ENCODE results near the gene CLTB.

Gene CLTB

DNA sequence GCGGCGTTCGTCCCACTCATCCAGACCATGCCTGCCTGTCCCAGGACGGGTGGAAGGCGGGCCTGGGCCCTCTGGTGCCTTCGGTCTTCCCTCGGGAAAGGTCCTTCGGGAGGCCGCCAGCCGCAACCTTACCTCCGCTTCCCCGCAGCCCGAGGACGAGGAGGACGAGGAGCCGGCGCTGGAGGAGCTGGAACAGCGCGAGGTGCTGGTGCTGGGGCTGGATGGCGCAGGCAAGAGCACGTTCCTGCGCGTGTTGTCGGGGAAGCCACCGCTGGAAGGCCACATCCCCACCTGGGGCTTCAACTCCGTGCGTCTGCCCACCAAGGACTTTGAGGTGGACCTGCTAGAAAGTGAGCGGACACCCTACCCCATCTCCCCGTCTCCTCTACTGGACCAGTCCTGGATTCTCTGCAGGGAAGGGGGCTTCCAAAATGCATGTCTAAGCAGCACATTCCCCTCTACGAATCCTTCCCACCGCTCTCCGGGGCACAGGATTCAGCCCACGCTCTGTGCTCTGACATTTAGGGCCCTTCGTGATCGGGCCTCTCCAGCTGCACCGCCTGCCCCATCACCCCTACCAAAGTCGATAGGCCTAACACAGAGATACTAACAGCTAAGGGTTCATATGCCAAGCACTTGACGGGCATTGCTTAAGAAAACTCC lies 50.0 kb downstream of the CLTB start:
- intact Hi-C loops (cut with DNase I; ENCODE audit: low total_unique reads), result no loop called here
- peak overlapping the region; percentile 78 to 98 for H3K4me3 ChIP-seq
- H3K27ac ChIP-seq, result peak overlapping the region; percentile 73 to 91
- peaks cover 23 to 40% (median 26%) of the 10 kb centered on the region in 3 donors for H3K36me3 ChIP-seq
- H3K27me3 ChIP-seq, result no peaks in the 10 kb centered on the region
- H3K9me3 ChIP-seq, result no peaks in the 10 kb centered on the region
- TF ChIP-seq, protein P1, sequence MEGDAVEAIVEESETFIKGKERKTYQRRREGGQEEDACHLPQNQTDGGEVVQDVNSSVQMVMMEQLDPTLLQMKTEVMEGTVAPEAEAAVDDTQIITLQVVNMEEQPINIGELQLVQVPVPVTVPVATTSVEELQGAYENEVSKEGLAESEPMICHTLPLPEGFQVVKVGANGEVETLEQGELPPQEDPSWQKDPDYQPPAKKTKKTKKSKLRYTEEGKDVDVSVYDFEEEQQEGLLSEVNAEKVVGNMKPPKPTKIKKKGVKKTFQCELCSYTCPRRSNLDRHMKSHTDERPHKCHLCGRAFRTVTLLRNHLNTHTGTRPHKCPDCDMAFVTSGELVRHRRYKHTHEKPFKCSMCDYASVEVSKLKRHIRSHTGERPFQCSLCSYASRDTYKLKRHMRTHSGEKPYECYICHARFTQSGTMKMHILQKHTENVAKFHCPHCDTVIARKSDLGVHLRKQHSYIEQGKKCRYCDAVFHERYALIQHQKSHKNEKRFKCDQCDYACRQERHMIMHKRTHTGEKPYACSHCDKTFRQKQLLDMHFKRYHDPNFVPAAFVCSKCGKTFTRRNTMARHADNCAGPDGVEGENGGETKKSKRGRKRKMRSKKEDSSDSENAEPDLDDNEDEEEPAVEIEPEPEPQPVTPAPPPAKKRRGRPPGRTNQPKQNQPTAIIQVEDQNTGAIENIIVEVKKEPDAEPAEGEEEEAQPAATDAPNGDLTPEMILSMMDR (IDR thresholded peaks at IDR 0.05), result no peak
- peaks cover 0 to 17% (median 8%) of the 10 kb centered on the region in 4 donors for H3K4me1 ChIP-seq
- peak in 1 of 2 donors; percentile 56 for DNase-seq

DNA sequence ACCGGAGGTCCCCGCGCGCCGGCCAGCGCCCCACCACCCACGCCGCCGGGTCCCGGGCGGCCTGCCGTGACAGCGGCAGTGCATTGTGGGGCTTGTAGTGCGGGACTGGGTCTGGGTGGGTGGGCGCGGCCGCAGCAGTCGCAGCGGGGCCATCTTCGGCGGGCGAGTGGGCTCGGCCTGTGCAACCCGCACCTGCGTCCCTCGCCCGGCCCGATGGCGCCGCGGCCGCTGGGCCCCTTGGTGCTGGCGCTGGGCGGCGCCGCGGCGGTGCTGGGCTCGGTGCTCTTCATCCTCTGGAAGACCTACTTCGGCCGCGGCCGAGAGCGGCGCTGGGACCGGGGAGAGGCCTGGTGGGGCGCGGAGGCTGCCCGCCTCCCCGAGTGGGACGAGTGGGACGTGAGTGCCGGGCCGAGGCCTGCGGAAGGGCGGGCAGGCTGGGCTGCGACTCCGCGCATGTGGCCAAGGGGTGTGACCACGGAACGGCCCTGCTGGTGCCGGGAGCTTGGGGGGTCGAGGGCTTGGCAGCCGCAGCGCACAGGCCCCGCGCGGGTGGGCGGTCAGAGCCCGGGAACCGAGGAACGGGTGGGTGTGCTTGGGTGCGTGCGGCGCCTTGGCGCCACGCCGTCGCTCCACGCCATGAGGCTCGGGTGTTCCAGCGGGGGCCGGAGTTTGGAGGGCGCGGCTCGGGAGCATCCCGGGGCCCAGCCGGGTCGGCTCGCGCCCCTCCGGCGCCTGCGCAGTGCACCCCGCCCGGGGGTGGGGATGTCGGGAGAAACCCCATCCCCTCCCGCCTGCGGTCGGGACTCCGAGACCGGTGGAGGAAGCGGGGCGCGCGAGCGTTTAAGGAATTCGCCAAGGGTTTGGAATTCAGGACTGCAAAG lies 50.7 kb downstream of the CLTB start, which contains the start of gene ARL10:
ARL10 (plus strand) TSS at position 137 of the 881 bp plus-strand sequence; CDS start at position 214, 77 bp downstream.
- TF ChIP-seq, protein P1 (IDR thresholded peaks at IDR 0.05), result no peak
- Histone ChIP-seq H3K4me1 (peaks cover 0 to 21% (median 9%) of the 10 kb centered on the region in 4 donors), H3K27ac (peak within 1 kb of the TSS; percentile 73 to 91), H3K27me3 (no peaks in the 10 kb centered on the region), H3K4me3 (peak within 1 kb of the TSS; percentile 78 to 98), H3K9me3 (no peaks in the 10 kb centered on the region), H3K36me3 (peaks cover 16 to 32% (median 26%) of the 10 kb centered on the region in 3 donors)
- peak; percentile 35 to 72 for DNase-seq
- intact Hi-C loops (cut with DNase I; ENCODE audit: low total_unique reads), result no loop called here

- no peaks in the 10 kb centered on the region for H3K9me3 ChIP-seq
- peaks cover 16 to 25% (median 19%) of the 10 kb centered on the region in 3 donors for H3K36me3 ChIP-seq
- peak; percentile 12 to 21 for DNase-seq
- H3K4me3 ChIP-seq, result peak overlapping the region; percentile 78 to 98
- TF ChIP-seq, protein P1 (IDR thresholded peaks at IDR 0.05), result no peak
- H3K27me3 ChIP-seq, result no peaks in the 10 kb centered on the region
- peak overlapping the region; percentile 73 to 91 for H3K27ac ChIP-seq
- intact Hi-C loops (cut with DNase I; ENCODE audit: low total_unique reads), result no loop called here
- peaks cover 0 to 28% (median 13%) of the 10 kb centered on the region in 4 donors for H3K4me1 ChIP-seq
Observed at GRCh38 chr5:176364765-176365350, 51.5 kb downstream of the CLTB start.

DNA sequence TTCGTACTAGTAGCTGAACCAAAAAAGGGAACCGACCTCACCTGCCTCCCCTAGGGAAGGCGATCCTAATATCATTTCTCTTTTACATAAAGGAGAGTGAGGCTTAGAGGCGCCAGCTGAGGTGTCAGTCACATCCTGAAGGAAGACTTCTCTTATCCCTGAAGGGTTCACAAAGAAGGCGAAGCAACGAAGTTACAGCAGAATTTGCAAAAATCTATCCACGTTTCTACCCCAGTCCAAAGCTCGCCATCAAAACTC lies 54.2 kb downstream of the CLTB start:
- Histone ChIP-seq H3K36me3 (peaks cover 0 to 13% (median 4%) of the 10 kb centered on the region in 3 donors), H3K9me3 (no peaks in the 10 kb centered on the region), H3K4me1 (peaks cover 0 to 33% (median 14%) of the 10 kb centered on the region in 4 donors), H3K4me3 (peak overlapping the region; percentile 84 to 90), H3K27ac (peak overlapping the region; percentile 79 to 85), H3K27me3 (no peaks in the 10 kb centered on the region)
- TF ChIP-seq, protein P1 (IDR thresholded peaks at IDR 0.05), result no peak
- intact Hi-C loops (cut with DNase I; ENCODE audit: low total_unique reads), result no loop called here
- no peak for DNase-seq

GRCh38 chr5:176361437-176362232 lies 54.7 kb downstream of the CLTB start, which contains the start of gene KIAA1191:
Gene KIAA1191, minus strand, starts transcription at chr5:176361764. Its CDS starts 2,256 bp downstream, at chr5:176359508.
- TF ChIP-seq, protein P1 (IDR thresholded peaks at IDR 0.05), result no peak
- peaks cover 0 to 33% (median 13%) of the 10 kb centered on the region in 4 donors for H3K4me1 ChIP-seq
- DNase-seq, result peak; percentile 94 to 96
- peaks cover 0 to 13% (median 4%) of the 10 kb centered on the region in 3 donors for H3K36me3 ChIP-seq
- H3K27me3 ChIP-seq, result no peaks in the 10 kb centered on the region
- H3K4me3 ChIP-seq, result peak within 1 kb of the TSS; percentile 84 to 90
- intact Hi-C loops (cut with DNase I; ENCODE audit: low total_unique reads), result no loop called here
- H3K9me3 ChIP-seq, result no peaks in the 10 kb centered on the region
- H3K27ac ChIP-seq, result peak within 1 kb of the TSS; percentile 79 to 85

Data from tibial artery (tissue), 4 donors.